EL (cell line): ENCODE results near the gene NPY4R.
"Not testable (repeated sequence)": the region's sequence is repeated elsewhere in the genome, so short reads cannot be mapped to it uniquely, and the experiment has no call there.

Experiments
- DNase-seq: peaks from one replicate; pipeline ENCODE4 v3.0.0-alpha.2; 2016

NPY4R gene, protein sequence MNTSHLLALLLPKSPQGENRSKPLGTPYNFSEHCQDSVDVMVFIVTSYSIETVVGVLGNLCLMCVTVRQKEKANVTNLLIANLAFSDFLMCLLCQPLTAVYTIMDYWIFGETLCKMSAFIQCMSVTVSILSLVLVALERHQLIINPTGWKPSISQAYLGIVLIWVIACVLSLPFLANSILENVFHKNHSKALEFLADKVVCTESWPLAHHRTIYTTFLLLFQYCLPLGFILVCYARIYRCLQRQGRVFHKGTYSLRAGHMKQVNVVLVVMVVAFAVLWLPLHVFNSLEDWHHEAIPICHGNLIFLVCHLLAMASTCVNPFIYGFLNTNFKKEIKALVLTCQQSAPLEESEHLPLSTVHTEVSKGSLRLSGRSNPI

DNA sequence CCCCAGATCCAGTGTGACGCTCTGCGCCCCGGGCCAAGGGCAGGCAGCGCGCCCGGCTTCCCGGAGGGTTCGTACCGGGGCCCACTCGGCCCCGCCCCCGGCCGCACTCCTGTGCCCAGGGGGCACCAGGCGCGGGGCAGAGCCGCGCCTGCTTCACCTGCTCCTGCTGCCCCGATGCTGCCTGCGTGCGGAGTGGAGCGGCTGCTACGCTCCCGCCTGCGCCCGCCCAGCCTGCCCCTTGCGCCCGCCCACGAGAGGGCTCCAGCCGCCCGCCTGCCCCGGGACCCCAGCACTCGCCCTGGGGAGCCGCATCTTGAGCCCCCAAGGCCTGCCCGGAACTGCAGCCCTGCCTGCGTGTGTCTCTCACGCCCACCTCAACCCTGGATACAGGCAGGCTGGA is at the start of gene NPY4R:
TSS of gene NPY4R (minus strand) at position 194 of the 400 bp plus-strand sequence. CDS start 3,323 bp downstream, outside the sequence.
- DNase-seq: not testable (repeated sequence)

DNA sequence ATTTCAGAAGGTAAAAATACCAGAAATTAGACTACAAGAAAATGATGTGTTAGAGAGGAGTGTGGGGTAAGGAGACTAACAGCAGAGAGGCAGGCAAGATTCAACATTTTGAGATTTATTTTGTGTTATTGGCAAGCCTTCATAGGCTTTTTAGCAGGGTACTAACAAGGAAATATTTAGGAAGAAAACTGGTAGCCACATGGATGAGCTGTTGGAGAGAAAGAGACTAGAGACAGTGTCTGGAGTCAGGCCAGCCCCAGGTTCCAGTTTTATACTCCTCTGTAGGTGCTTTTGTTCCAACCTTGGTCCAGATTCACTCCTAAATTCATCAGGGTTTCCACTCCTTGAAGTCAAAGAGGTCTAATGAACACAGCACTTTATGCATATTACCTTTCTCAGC is 49.6 kb upstream of the NPY4R start:
- no peak for DNase-seq

DNA sequence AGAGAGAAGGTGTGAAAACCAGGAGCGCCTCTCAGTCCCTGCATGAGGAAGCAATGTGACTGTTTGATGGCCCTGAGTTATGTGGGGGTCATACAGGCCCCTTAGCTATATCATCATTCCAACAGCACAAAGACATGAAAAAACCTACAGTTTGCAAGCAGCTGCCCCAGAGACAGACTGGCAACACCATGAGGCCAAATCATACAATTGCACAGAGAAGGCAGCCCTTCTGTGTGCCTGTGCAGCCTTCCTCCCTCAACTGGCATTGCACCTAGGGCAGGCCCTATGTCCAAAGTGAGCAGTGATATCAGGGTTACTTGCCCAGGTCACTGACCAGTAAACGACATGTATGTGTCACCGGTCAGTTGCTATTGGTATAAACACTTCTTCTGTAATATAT is 49.1 kb upstream of the NPY4R start:
- no peak for DNase-seq

DNA sequence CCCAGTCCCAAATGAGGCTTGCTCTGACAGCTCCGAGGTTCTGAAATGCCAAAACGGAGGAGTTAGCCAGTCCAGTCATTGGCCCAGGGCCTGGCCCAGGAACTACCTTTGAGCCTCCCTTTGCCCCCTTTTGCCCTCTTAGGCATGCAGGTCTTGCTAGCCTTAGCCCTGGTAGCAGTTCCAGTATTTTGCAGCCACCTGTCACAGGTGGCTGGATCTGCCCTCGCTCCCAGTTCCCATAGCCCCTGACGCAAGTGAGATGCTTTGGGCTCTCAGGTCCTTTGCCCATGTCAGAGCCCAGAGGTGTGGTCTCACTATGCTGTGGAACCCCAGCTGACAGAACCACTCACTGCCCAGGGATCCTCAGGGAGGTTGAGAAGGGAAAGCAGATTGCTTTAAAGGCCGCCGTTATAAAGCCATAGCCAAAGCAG is 48.7 kb upstream of the NPY4R start:
- DNase-seq: no peak

DNA sequence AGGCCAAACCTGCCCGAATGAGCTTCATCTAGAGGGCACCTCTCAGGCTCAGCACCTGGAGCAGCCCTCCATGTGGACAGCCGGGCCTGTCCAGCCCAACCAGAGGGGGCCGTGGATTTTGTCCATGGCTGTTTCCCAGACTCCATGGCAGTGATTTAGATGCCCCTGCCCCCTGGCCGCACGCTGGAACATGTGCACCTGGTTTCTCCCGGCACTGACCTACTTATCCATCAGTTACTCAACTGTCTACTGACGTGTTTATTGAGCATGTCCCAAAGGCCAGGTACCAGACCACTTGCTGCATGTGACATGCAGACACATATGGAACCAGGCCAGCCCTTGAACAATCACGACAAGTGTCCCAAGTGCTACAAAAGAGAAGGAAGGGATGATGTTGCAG is 47.6 kb upstream of the NPY4R start:
- not testable (repeated sequence) for DNase-seq

DNA sequence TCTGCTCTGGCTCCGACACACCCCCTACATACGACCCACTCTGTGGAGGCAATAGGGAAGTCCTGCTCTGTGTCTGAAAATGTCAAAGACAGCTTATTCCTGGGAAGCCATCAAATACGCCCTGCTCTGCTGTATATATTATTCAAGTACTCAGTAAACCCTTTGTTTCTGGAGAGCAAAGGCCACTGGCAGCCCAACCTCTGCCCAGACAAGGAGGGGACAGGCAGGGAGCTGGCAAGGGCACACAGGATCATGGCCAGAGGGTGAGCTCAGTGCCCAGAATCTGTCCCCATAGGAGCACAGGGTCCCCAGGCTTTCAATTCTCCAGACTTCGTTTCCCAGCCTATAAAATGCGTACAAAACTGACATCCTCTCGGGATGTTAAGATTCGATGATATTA is 47.0 kb upstream of the NPY4R start:
- not testable (repeated sequence) for DNase-seq

DNA sequence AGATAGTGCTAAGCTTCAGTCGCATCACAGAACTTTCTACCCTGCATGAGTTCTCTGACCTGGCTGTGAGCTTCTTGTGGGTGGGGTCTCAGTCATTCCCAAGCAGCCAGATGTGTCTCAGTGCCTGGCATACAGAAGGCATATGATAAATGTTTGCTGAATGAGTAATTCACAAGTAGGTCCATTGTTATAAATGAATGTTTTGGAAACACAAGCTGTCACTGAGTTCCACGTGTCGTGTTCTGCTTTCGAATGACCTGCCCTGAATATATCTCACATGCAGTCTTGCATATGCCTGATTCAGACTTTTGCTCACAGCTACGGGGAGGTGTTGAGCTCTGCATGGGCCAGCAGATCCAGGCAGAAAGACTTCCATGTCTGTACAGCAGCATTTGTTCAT is 46.2 kb upstream of the NPY4R start:
- DNase-seq: not testable (repeated sequence)

DNA sequence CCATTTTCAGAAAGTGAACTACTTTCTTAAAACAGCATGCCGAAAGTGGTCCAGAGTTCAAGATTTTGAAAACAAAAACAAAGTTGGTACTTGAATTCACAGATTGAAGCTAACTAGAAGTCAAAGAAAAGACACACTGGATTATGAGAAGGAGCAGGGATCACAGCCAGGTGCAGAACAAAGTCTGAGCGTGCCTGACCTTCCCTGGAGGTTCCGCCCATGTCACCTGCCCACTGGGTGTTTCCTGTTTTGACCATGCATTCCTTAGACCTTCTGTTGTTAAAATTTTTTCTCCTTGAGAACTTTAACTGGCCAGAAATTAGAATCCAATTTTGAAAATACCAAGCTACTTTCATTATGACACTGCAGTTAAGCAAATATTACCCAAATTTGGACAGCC is 34.2 kb upstream of the NPY4R start:
- not testable (repeated sequence) for DNase-seq

DNA sequence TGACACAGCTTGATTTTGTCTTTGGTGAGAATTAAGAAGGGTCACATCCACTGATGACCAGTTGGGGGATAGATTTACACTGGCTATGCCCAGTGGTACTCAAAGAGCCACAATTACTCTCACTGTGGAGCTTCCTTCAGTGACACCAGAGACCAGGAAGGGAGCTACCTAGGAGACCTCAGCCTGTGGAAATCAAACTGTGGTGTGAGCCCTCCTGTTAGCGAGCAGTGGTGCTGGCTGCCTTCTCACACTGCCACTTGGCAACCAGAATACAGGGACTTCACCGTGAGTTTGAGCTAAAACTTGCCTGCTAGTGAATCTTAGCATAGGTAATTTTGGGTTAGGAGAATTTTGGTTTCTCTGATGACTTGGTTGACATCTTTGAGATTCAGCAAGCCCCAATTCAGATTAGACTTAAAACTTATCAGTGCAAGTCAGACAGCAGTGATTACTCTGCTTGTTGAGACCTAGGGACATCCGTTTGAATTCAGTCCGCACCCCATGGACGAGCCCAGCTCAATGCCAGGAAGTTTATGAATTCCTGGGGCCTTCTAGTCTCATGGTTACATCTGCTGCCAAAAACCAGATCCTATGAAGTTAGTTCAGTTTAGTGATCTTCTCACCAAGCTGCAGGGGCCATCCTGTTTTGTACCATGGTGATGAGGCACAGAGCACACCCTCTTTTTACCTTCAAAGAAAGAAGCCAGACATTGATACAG is 33.4 kb upstream of the NPY4R start:
- DNase-seq: not testable (repeated sequence)

DNA sequence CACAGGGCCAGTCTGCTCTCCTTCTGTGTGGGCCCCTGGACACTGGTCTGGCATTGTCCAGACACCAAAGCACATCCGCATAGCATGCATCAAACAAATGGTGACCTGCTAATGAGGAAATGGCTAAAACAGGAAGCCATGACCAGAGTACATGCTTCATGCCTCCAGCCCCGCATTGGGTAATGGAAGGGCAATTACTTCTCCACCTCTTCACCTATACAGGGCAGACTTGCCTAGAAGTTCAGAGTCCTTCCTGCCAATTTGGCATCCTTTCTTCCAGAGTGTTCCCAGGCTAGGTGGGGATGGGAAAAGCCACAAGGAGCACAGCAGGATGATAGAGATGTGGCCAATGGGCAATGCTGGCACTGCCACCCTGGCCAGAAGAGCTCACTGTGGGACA is 32.1 kb upstream of the NPY4R start:
- DNase-seq: not testable (repeated sequence)

DNA sequence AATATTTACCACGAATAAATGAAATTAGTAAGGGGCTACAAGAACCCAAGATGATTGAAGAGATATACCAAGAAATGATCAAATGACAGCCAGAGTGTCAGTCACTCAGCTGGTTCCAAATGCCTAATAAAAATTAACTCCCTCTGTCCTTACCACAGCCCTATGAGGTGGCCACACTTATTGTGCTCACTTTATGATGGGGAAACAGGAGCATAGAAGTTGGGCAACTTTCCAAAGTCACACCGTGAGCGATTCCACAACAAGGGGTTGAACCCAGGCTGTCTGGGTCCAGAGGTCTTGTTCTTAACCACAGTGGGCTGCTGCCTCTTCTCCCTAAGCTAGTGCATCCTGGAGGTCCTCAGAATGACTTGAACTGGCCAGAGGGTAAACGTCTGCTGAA is 31.6 kb upstream of the NPY4R start:
- DNase-seq: not testable (repeated sequence)

DNA sequence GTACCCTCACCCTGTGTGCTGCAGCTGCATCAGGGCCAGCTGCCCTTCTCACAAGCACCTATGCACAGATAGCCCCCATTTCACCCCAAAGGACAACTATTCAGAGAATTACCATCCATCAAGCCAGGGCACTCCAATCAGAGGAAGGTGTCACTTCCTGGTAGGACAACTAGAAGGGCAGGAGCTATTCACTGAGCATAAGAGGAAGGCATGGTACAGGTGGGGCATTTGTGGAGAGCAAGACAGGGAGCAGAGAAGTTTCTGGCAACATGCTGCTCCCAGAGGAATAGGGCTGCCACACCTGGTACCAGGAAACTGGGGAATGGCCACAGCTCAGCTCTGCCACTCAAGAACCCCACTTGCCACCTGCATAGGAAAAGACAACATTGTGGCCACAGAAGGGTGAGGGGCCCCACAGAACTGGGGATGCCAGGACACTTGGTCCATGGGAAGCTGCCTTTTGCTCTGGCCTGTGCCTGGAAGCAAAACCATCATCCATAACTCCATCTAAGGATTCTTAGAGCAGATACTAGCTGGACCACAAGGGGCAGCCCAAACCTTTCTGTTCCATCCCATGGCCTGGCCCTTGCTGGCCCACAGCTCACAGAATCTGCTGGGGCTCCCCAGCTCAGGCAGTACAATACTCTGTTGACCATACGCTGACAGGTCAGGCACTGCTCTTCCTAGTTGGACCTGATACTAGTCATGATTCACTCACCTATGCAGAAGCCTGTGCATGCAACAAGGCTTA is 25.8 kb upstream of the NPY4R start:
- DNase-seq: not testable (repeated sequence)

DNA sequence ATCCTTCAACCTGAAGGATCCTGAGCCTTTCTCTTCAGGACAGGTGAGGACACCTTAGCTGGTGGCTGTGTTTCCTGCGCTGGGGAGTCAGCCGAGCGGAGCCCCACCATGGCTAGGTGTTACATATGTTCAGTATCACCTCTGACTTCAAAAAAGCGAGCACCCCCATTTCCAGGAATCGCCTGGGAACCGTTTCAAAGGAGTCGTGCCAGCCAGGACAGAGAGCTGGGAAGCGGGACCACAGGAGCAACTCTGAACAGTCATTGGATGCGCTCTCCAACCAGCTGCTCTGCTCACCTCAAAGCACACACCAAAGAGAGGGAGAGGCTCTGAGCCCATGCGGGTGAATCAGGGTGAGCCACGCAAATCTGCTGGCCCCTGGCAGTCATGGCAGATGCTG is 24.5 kb upstream of the NPY4R start:
- DNase-seq: not testable (repeated sequence)

DNA sequence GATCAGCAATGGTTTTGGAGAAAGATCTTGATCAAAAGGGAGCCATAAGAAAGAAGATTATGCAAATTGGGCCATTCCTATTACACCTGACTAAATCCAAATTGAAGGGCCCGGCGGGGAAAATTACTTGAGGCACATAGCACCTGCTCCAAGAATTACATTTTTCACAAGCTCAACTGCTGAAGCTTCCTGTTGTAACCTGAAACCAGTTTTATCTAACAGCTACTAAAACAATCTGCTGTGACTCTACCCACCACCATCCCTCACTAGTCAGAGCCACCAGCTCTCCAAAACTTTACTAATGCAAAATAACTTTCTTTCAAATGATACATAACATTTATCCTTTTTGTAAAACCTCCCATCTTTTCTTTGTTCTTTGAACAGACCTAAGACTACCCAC is 20.7 kb upstream of the NPY4R start:
- not testable (repeated sequence) for DNase-seq

DNA sequence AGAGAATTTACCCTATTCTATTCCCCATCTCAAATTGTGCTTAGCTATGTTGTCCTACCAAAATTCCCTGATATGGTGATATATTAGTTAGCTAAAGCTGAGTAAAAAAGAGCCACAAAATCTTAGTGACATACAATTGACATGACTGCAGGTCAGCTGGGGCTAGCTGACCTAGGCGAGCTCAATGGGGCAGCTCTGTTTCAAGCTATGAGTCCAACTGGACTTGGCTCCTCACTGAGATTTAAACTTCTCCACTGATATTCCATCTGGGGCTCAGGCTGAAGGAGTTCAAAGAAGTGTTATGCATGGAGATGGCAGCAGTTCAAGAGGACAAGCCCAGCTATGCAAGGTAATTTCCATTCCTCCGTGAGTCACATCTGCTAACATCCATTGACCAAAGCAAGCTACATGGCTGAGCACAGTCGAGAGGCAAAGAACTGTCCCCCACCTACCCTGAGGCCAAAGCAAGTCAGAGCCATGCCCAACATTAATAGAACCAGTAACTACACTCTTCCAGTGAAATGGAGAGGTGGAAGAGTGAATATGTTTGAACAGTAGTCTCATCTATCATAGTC is 9.1 kb upstream of the NPY4R start:
- DNase-seq: peak; percentile 0

DNA sequence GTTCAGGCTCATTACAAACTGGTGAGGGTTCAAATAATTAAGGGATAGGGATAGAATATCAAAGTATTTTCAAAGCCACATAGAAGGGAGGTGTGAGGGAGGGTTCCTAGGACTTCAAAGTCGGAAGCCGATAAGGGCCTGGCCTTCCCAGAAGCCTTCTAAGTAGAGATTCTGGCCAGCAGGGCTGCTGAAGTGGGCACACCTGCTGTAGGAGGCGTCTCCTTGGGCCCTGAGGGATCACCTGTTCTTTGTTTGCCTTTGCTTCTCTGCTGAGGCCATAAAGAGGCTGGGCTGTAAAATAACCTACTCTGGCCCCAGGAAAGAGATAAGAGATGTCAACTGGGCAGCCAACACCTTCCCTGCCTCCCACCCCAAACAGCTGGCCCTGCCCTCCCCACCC is 8.0 kb upstream of the NPY4R start:
- not testable (repeated sequence) for DNase-seq

DNA sequence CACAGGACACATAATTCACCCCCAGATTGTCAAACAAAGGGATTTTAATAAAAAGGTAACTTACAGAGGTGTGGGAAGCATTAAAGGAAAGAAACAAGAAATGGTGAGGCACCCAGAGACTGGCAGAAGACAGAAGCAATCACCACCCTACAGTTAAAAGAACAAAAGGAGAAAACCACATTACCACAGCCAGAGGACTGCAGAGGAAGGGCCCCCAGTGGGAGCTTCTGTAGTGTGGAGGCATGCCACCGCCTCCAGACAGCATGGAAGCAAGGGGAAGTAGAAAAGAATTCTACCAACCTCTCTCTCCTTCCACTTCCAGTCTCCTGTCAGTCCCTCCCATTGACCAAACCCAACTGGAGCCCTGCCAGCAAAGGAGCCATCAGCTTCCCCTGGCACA is 4.4 kb upstream of the NPY4R start:
- DNase-seq: not testable (repeated sequence)

DNA sequence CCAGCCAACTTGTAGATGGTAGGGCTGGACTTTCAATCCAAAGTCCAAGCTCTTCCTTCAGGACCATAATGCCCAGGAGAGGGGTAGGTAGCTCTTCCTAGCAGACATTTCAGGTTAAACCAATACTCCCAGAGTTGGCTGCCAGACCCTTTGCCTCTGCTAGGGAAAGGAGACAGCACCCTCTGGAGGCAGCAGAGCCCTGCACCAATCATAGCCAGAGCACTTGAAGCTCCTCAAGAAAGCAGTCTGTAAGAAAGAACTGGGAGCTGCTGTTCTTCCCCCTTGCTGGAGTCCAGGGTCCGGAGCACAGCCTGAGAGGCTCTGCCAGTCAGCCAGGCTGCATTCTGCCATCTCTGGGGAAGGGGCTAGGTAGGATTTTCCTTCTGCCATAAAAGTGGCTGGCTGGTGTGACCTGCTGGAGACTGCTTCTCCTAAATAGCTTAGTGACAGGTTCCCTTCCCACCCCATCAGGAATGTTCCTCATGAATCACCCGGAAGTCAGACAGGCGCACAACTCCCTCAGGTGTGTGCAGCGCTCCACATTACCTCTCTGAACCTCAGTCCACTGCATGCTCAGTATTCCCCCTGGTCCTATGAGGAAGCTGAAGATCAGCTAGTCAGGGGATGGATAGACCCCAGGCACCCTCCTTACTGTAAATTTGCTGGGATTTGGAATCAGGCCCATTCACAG is 2.5 kb upstream of the NPY4R start:
- DNase-seq: not testable (repeated sequence)

DNA sequence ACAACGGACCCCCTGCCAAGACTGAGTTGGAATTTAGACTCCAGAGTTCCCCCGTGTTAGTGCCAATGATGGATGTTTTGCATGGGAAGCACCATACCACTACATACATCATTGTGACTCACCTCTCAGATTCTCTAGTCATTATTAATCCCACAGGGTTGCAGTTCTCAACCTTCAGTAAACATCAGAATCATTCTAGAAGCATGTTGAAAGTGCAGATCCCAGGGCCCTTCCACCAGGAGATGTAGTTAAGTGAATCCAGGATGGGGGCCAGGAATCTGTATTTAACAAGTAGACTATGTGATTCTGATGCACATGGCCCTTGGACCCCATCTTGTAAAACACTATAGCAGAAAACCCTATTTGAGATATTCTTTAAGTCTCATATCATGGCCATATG is 2.1 kb downstream of the NPY4R start:
- peak; percentile 54 for DNase-seq

DNA sequence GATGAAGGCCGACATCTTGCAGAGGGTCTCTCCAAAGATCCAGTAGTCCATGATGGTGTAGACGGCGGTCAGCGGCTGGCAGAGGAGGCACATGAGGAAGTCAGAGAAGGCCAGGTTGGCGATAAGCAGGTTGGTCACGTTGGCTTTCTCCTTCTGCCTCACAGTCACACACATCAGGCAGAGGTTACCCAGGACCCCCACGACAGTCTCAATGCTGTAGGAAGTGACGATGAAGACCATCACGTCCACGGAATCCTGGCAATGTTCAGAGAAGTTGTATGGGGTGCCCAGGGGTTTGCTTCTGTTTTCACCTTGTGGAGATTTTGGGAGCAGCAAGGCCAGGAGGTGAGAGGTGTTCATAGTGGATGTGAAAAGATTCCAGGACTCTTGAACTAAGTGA is 3.5 kb downstream of the NPY4R start:
- not testable (repeated sequence) for DNase-seq

DNA sequence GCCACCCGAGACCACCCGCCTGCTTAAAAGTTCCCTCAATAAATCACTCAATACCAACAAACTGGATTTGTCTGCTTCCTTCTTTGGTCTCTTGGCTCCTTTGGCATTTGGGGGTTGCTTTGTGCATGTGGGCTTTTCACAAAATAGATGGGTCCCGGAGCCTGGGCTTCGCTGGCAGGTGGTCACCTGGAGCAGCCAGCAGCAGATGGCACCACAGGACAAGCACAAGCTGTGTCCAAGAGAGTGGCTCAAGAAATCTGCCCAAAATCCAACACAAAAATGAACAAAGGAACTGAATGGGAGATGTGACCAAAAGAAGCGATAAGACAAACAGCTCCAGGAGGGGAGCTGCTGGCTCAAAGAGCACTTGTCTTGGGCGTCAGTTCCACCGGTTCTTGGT is 6.2 kb downstream of the NPY4R start:
- DNase-seq: not testable (repeated sequence)

DNA sequence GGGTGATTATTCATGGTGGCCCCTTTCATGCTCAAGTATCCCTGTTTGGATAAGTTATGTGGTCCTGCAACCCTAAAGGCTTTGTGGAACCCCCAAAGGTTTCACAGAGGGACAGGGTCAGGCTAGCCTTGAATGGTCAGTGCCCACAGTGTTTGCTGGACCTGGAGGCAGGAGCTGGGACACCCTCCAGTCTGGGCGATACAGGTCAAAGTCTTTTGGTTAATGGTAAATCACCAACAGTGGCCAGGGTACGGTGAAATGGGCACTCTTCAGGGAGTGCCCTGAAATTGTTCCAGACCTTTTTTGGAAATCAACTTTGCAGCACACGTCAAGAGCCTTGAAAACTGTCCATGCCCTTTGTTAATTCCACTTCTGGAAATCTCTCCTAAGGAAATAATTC is 8.7 kb downstream of the NPY4R start:
- DNase-seq: not testable (repeated sequence)
